Right lobe of liver (tissue), 6 donors: Measurements from ENCODE around the gene RAB10. TPM values are rescaled to one million over a fixed set of nuclear protein-coding genes. Genes with fewer than 3 reads are reported as not detected.

Experiments used
- ATAC-seq, 4 donors: fragments of 200-7000 bp; cut with Tn5 transposase; one replicate each; pipeline ENCODE4 v1.9.1; 2020; ENCODE audit warnings: mild to moderate bottlenecking in 4 of 4, moderate library complexity in 4 of 4
- DNase-seq, 3 donors: peaks; one replicate each; pipeline ENCODE4 v3.0.0-alpha.2; 2020
- H3K27ac ChIP-seq, 3 donors: fragments of 200-600 bp; one replicate each; pipeline ENCODE4 v1.8.0; 2022
- H3K27me3 ChIP-seq, 2 donors: fragments of 200-600 bp; one replicate each; pipeline ENCODE4 v1.8.0; 2022
- H3K36me3 ChIP-seq, 4 donors: fragments of 200-600 bp; sonication (generic) in 1 of 4; one replicate each; pipeline versions ENCODE4 v1.5.1 to v1.8.0; 2017 to 2022; ENCODE audit warnings: control low read depth in 1 of 4
- H3K4me1 ChIP-seq, 4 donors: fragments of 200-600 bp; sonication (generic) in 1 of 4; one replicate each; pipeline versions ENCODE4 v1.5.1 to v1.8.0; 2017 to 2022; ENCODE audit warnings: control low read depth in 1 of 4
- H3K4me3 ChIP-seq, 3 donors: fragments of 200-600 bp; one replicate each; pipeline ENCODE4 v1.8.0; 2022
- H3K9me3 ChIP-seq, 4 donors: fragments of 200-600 bp; sonication (generic) in 1 of 4; one replicate each; pipeline versions ENCODE4 v1.5.1 to v1.8.0; 2017 to 2022; ENCODE audit warnings: control low read depth in 1 of 4
- CTCF ChIP-seq, 4 donors: fragments of 200-600 bp in 3 of 4; fragments of 450-650 bp in 1 of 4; IDR thresholded peaks; one replicate each; pipeline versions ENCODE4 v1.5.1 to v1.8.0; 2016 to 2022; ENCODE audit warnings: antibody characterized with exemption in 4 of 4, mild to moderate bottlenecking in 2 of 4
- POLR2A ChIP-seq: fragments of 450-650 bp; IDR thresholded peaks from one replicate; pipeline ENCODE4 v1.6.1; 2017; ENCODE audit warnings: antibody characterized with exemption, mild to moderate bottlenecking
- WGBS: methylation state at CpG from one replicate; pipeline ENCODE4 v1.1.6; 2018; ENCODE audit warnings: low coverage, low lambda C conversion rate; ENCODE audit not compliant: insufficient coverage; ENCODE audit errors: missing lambda C conversion rate; 5-methylcytosine and 5-hydroxymethylcytosine counted together
- intact Hi-C, 2 donors: fragments of 100-400 bp; cut with DNase I; formaldehyde crosslinking; loops; one replicate each; pipeline versions ENCODE4 v1.11.2 to v1.14.1; 2022
- total RNA-seq, 6 experiments: library from RNA; depleted of rRNA in 2 of 6; stranded (reverse); fragments of >200 nt in 2 of 6; fragmentation: NEBNext Ultra II Directional in 3 of 6; extraction: Animal tissue kit (Norgen Biotek cat#: 25700) in 3 of 6; gene quantifications; one replicate each; pipeline versions ENCODE4 v1.1.0 to v1.2.4, GENCODE V29; 2016 to 2023
- donor health status: DM: no; HTN: yes; CAD: no.
- donor health status: DM: no; HTN: no; CAD: no.
- donor health status: DM: no; HTN: no; CAD: no.
- donor health status: DM: no; HTN: yes; CAD: no.
- donor health status: DM: no; HTN: yes; CAD: no.

The RAB10 gene
- total RNA-seq, 6 experiments from 2014 or later: 41.6 to 95.1 (median 70.6) TPM

GRCh38 chr2:26073830-26074229 lies 39.9 kb downstream of the RAB10 start:
- H3K36me3 ChIP-seq: no peaks in the 10 kb centered on the region
- intact Hi-C loops: no loop called here
- ATAC-seq (peak; percentile 41 to 54 (median 44)), DNase-seq (no peak)
- H3K4me3 ChIP-seq: no peak overlapping the region
- no peaks in the 10 kb centered on the region for H3K27me3 ChIP-seq
- H3K9me3 ChIP-seq: no peaks in the 10 kb centered on the region
- peaks cover 0 to 31% (median 11%) of the 10 kb centered on the region in 4 donors for H3K4me1 ChIP-seq
- TF ChIP-seq CTCF (IDR thresholded peaks at IDR 0.05) (no peak), POLR2A (no peak)
- 42% methylated on average over 3 of the region's 3 CpGs for WGBS
- no peak overlapping the region for H3K27ac ChIP-seq

GRCh38 chr2:26074676-26075075 lies 40.8 kb downstream of the RAB10 start:
- WGBS: 70% methylated on average over 8 of the region's 8 CpGs
- Histone ChIP-seq H3K4me3 (no peak overlapping the region), H3K27ac (no peak overlapping the region), H3K27me3 (no peaks in the 10 kb centered on the region), H3K9me3 (no peaks in the 10 kb centered on the region), H3K4me1 (peaks cover 0 to 31% (median 10%) of the 10 kb centered on the region in 4 donors), H3K36me3 (no peaks in the 10 kb centered on the region)
- intact Hi-C loops: no loop called here
- no peak for DNase-seq
- TF ChIP-seq POLR2A (no peak), CTCF (IDR thresholded peaks at IDR 0.05) (no peak)
- no peak for ATAC-seq

- Histone ChIP-seq H3K4me3 (no peak overlapping the region), H3K36me3 (no peaks in the 10 kb centered on the region), H3K4me1 (peaks cover 0 to 31% (median 12%) of the 10 kb centered on the region in 4 donors), H3K27me3 (no peaks in the 10 kb centered on the region), H3K9me3 (no peaks in the 10 kb centered on the region), H3K27ac (no peak overlapping the region)
- intact Hi-C loops: no loop called here
- TF ChIP-seq CTCF (IDR thresholded peaks at IDR 0.05) (no peak), POLR2A (no peak)
- ATAC-seq (no peak), DNase-seq (no peak)
- 74% methylated on average over 1 of the region's 1 CpG for WGBS
Observed at GRCh38 chr2:26075173-26075572, 41.3 kb downstream of the RAB10 start.

- WGBS: 100% methylated on average over 1 of the region's 1 CpG
Observed at GRCh38 chr2:26076001-26076587, 42.2 kb downstream of the RAB10 start.

More at GRCh38 chr2:26076001-26076587, 42.2 kb downstream of the RAB10 start:
- no peak for TF ChIP-seq CTCF (IDR thresholded peaks at IDR 0.05)
- no peak for TF ChIP-seq POLR2A
- Histone ChIP-seq H3K36me3 (no peaks in the 10 kb centered on the region), H3K4me3 (no peak overlapping the region), H3K4me1 (peaks cover 0 to 31% (median 13%) of the 10 kb centered on the region in 4 donors), H3K9me3 (no peaks in the 10 kb centered on the region), H3K27me3 (no peaks in the 10 kb centered on the region), H3K27ac (no peak overlapping the region)
- DNase-seq (no peak), ATAC-seq (peak; percentile 23 to 45 (median 44))
- intact Hi-C loops: no loop called here
